Trophoblast cell (in vitro differentiated cells and primary cell): ENCODE data around the gene RIPPLY3. TPM values are rescaled to one million over a fixed set of nuclear protein-coding genes. Genes with fewer than 3 reads are reported as not detected.
A peak's percentile ranks its signal among the peaks of the same experiment; 100 is the strongest.

ENCODE experiments used
- DNase-seq, 2 donors: peaks; one replicate each; pipeline ENCODE4 v3.0.0-alpha.2; 2016
- H2AFZ ChIP-seq: 2 replicates; pipeline ENCODE4 v1.6.1; 2013; ENCODE audit warnings: low read length, moderate library complexity, mild to moderate bottlenecking; ENCODE audit not compliant: insufficient read depth, poor library complexity
- H2AK5ac ChIP-seq: 2 replicates; pipeline ENCODE4 v1.6.1; 2013; ENCODE audit warnings: mild to moderate bottlenecking, low read length
- H2BK120ac ChIP-seq: 2 replicates; pipeline ENCODE4 v1.6.1; 2013; ENCODE audit warnings: low read length, mild to moderate bottlenecking, moderate library complexity; ENCODE audit not compliant: insufficient read depth, poor library complexity
- H2BK12ac ChIP-seq: 2 replicates; pipeline ENCODE4 v1.6.1; 2013; ENCODE audit warnings: mild to moderate bottlenecking, low read length, moderate library complexity
- H2BK5ac ChIP-seq: 2 replicates; pipeline ENCODE4 v1.6.1; 2013; ENCODE audit warnings: low read length, low read depth, moderate library complexity, mild to moderate bottlenecking; ENCODE audit not compliant: poor library complexity
- H3K14ac ChIP-seq: 2 replicates; pipeline ENCODE4 v1.6.1; 2013; ENCODE audit warnings: mild to moderate bottlenecking, low read length
- H3K18ac ChIP-seq: 2 replicates; pipeline ENCODE4 v1.6.1; 2013; ENCODE audit warnings: mild to moderate bottlenecking, low read length
- H3K23ac ChIP-seq: 2 replicates; pipeline ENCODE4 v1.6.1; 2013; ENCODE audit warnings: low read length
- H3K27ac ChIP-seq: 2 replicates; pipeline ENCODE4 v1.5.1; 2013; ENCODE audit warnings: low read depth, mild to moderate bottlenecking, inconsistent platforms, low read length, moderate library complexity
- H3K27me3 ChIP-seq: 2 replicates; pipeline ENCODE4 v1.6.1; 2013; ENCODE audit warnings: inconsistent platforms, mild to moderate bottlenecking, low read length, moderate library complexity; ENCODE audit not compliant: insufficient read depth
- H3K36me3 ChIP-seq, 2 experiments: 1 replicate in 1 of 2; 2 replicates in 1 of 2; pipeline ENCODE4 v1.6.1; 2013; ENCODE audit warnings: low read length in 2 of 2, mild to moderate bottlenecking in 2 of 2, moderate library complexity in 1 of 2; ENCODE audit not compliant: insufficient read depth in 2 of 2, control insufficient read depth in 1 of 2
- H3K4ac ChIP-seq: 2 replicates; pipeline ENCODE4 v1.6.1; 2013; ENCODE audit warnings: low read depth, mild to moderate bottlenecking, low read length, moderate library complexity
- H3K4me1 ChIP-seq, 2 experiments: 1 replicate in 1 of 2; 2 replicates in 1 of 2; pipeline ENCODE4 v1.6.1; 2013; ENCODE audit warnings: low read length in 2 of 2, mild to moderate bottlenecking in 2 of 2, moderate library complexity in 1 of 2; ENCODE audit not compliant: insufficient read depth in 2 of 2, control insufficient read depth in 1 of 2
- H3K4me2 ChIP-seq: 2 replicates; pipeline ENCODE4 v1.6.1; 2013; ENCODE audit warnings: inconsistent platforms, mild to moderate bottlenecking, low read length, moderate library complexity
- H3K4me3 ChIP-seq: 2 replicates; pipeline ENCODE4 v1.5.1; 2013; ENCODE audit warnings: mild to moderate bottlenecking, low read depth, low read length, inconsistent platforms
- H3K79me1 ChIP-seq: one replicate; pipeline ENCODE4 v1.6.1; 2013; ENCODE audit warnings: low read length
- H3K79me2 ChIP-seq: 2 replicates; pipeline ENCODE4 v1.6.1; 2013; ENCODE audit warnings: low read length, mild to moderate bottlenecking; ENCODE audit not compliant: control insufficient read depth, insufficient read depth, poor library complexity
- H3K9ac ChIP-seq: 2 replicates; pipeline ENCODE4 v1.6.1; 2013; ENCODE audit warnings: mild to moderate bottlenecking, low read length
- H3K9me3 ChIP-seq: 2 replicates; pipeline ENCODE4 v1.6.1; 2013; ENCODE audit warnings: low read depth, mild to moderate bottlenecking, control low read depth, inconsistent platforms, low read length; ENCODE audit not compliant: insufficient read depth
- H4K12ac ChIP-seq: 2 replicates; pipeline ENCODE4 v1.6.1; 2013; ENCODE audit warnings: low read depth, mild to moderate bottlenecking, low read length, moderate library complexity
- H4K8ac ChIP-seq: 2 replicates; pipeline ENCODE4 v1.6.1; 2013; ENCODE audit warnings: low read depth, mild to moderate bottlenecking, low read length, moderate library complexity
- H4K91ac ChIP-seq: one replicate; pipeline ENCODE4 v1.6.1; 2013; ENCODE audit warnings: low read depth, mild to moderate bottlenecking, low read length, moderate library complexity
- WGBS: extraction: QIAGEN DNeasy Blood & Tissue Kit; methylation state at CpG from one replicate; pipeline ENCODE4 v1.1.7; 2013; ENCODE audit warnings: missing lambda C conversion rate; ENCODE audit not compliant: insufficient read length, insufficient coverage; ENCODE audit errors: extremely low coverage; 5-methylcytosine and 5-hydroxymethylcytosine counted together
- polyA plus RNA-seq: library from polyadenylated mRNA; stranded (reverse); fragments of 200-250 nt; gene quantifications from 2 replicates; pipeline ENCODE4 v1.2.3, GENCODE V29; 2013

Gene RIPPLY3
- 0.05 and 0.10 TPM in 2 replicates for polyA plus RNA-seq

- WGBS: no CpG with 5 or more reads among the region's 87 CpGs
These were observed at the start of gene RIPPLY3 for GRCh38 chr21:37006486-37007291. Gene RIPPLY3, plus strand, starts transcription at chr21:37006702. Its CDS starts 71 bp downstream, at chr21:37006773.

DNA sequence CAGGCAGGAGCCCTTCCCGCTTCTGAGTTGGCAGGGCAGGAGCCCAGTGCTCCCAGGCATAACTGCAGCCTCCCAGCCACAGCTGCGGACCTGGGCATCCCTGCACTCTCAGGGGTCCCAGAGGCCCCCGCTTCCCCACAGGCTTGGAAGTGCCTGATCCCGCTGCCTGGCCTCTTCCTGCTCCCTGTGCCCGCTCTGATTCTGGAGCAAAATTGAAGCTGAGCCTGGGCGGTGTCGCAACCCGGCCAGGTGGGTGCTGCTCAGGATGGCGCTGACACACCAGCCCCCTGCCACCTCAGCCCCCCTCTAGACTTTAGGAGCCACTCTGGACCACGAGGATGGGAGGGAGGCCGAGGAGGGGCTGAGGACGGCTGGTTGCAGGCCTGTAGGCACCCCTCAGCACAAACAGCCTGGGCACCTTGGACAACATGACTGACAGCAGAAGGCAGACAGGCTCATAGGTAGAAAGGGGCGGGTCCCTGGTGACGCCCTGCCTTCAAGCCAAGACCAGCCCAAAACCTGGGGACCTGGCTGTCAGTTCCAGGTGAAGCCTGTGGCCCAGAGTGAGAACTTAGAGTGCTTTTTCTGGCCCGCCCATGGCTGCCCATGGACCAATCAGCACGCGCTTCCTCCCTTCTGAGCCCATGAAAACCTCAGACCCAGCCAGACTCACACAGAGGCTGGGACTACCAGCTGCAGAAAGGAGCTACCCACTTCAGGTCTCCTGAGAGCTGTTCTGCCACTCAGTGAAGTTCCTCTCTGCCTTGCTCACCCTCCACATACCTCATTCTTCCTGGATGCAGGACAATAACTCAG is 47.3 kb upstream of the RIPPLY3 start:
- no peak for DNase-seq
- no peak overlapping the region for H3K4me3 ChIP-seq
- H3K9me3 ChIP-seq: no peaks in the 10 kb centered on the region
- H3K4ac ChIP-seq: no peak overlapping the region
- no peak overlapping the region for H2AFZ ChIP-seq
- no peak overlapping the region for H2BK5ac ChIP-seq
- no peak overlapping the region for H3K27ac ChIP-seq
- no peak overlapping the region for H2BK120ac ChIP-seq
- WGBS: no CpG with 5 or more reads among the region's 17 CpGs
- H3K9ac ChIP-seq: no peak overlapping the region
- no peak overlapping the region for H2AK5ac ChIP-seq
- no peaks in the 10 kb centered on the region for H3K79me1 ChIP-seq
- H3K4me2 ChIP-seq: no peak overlapping the region
- no peaks in the 10 kb centered on the region for H3K27me3 ChIP-seq
- H4K8ac ChIP-seq: no peak overlapping the region
- no peaks in the 10 kb centered on the region for H3K36me3 ChIP-seq
- H3K79me2 ChIP-seq: no peaks in the 10 kb centered on the region
- no peak overlapping the region for H3K18ac ChIP-seq
- H3K4me1 ChIP-seq: no peaks in the 10 kb centered on the region
- no peak overlapping the region for H4K91ac ChIP-seq
- no peak overlapping the region for H3K23ac ChIP-seq
- H3K14ac ChIP-seq: no peak overlapping the region
- H2BK12ac ChIP-seq: no peak overlapping the region
- H4K12ac ChIP-seq: no peak overlapping the region

More at GRCh38 chr21:37006486-37007291, at the start of gene RIPPLY3:
- H3K23ac ChIP-seq: no peak within 1 kb of the TSS
- H3K14ac ChIP-seq: no peak within 1 kb of the TSS
- H3K36me3 ChIP-seq: no peaks in the 10 kb centered on the region
- no peak within 1 kb of the TSS for H4K91ac ChIP-seq
- H3K79me1 ChIP-seq: no peaks in the 10 kb centered on the region
- H3K4ac ChIP-seq: no peak within 1 kb of the TSS
- no peaks in the 10 kb centered on the region for H3K79me2 ChIP-seq
- peak within 1 kb of the TSS; percentile 77 for H3K4me2 ChIP-seq
- no peak within 1 kb of the TSS for H2AK5ac ChIP-seq
- H3K4me3 ChIP-seq: peak within 1 kb of the TSS; percentile 60
- H3K9me3 ChIP-seq: no peaks in the 10 kb centered on the region
- H3K9ac ChIP-seq: no peak within 1 kb of the TSS
- no peak within 1 kb of the TSS for H4K8ac ChIP-seq
- H2BK12ac ChIP-seq: no peak within 1 kb of the TSS
- peak in 1 of 2 donors; percentile 34 for DNase-seq
- H3K4me1 ChIP-seq: peaks cover 4 to 9% of the 10 kb centered on the region in 2 experiments
- no peak within 1 kb of the TSS for H4K12ac ChIP-seq
- peaks cover 20% of the 10 kb centered on the region for H3K27me3 ChIP-seq
- peak within 1 kb of the TSS; percentile 92 for H2AFZ ChIP-seq
- H3K27ac ChIP-seq: no peak within 1 kb of the TSS
- no peak within 1 kb of the TSS for H2BK5ac ChIP-seq
- H3K18ac ChIP-seq: no peak within 1 kb of the TSS
- no peak within 1 kb of the TSS for H2BK120ac ChIP-seq

GRCh38 chr21:36960676-36961284 is 45.7 kb upstream of the RIPPLY3 start:
- Histone ChIP-seq H2AK5ac (no peak overlapping the region), H3K36me3 (no peaks in the 10 kb centered on the region), H4K12ac (no peak overlapping the region), H3K79me2 (peaks cover under 1% of the 10 kb centered on the region), H4K91ac (no peak overlapping the region), H3K9me3 (no peaks in the 10 kb centered on the region), H3K4me3 (no peak overlapping the region), H2BK5ac (no peak overlapping the region), H3K4me2 (no peak overlapping the region), H2AFZ (no peak overlapping the region), H3K4me1 (peaks cover 0 to 3% of the 10 kb centered on the region in 2 experiments), H3K4ac (no peak overlapping the region), H3K9ac (no peak overlapping the region), H3K79me1 (peaks cover 5% of the 10 kb centered on the region), H3K27ac (no peak overlapping the region), H2BK12ac (no peak overlapping the region), H2BK120ac (no peak overlapping the region), H3K23ac (no peak overlapping the region), H3K14ac (no peak overlapping the region), H3K18ac (no peak overlapping the region), H3K27me3 (no peaks in the 10 kb centered on the region), H4K8ac (no peak overlapping the region)
- WGBS: no CpG with 5 or more reads among the region's 8 CpGs
- DNase-seq: peak; percentile 83 to 94

- H3K79me2 ChIP-seq: peaks cover 9% of the 10 kb centered on the region
- H4K91ac ChIP-seq: no peak overlapping the region
- WGBS: no CpG with 5 or more reads among the region's 11 CpGs
- H3K4me1 ChIP-seq: peaks cover 0 to 5% of the 10 kb centered on the region in 2 experiments
- no peak overlapping the region for H3K14ac ChIP-seq
- H2AK5ac ChIP-seq: no peak overlapping the region
- no peak overlapping the region for H3K4me3 ChIP-seq
- H2BK5ac ChIP-seq: no peak overlapping the region
- no peak overlapping the region for H4K8ac ChIP-seq
- H3K4ac ChIP-seq: no peak overlapping the region
- peak; percentile 35 to 53 for DNase-seq
- no peak overlapping the region for H3K18ac ChIP-seq
- H2BK120ac ChIP-seq: no peak overlapping the region
- peaks cover 15% of the 10 kb centered on the region for H3K79me1 ChIP-seq
- no peaks in the 10 kb centered on the region for H3K9me3 ChIP-seq
- no peak overlapping the region for H2AFZ ChIP-seq
- no peak overlapping the region for H3K27ac ChIP-seq
- no peak overlapping the region for H3K4me2 ChIP-seq
- no peak overlapping the region for H4K12ac ChIP-seq
- no peaks in the 10 kb centered on the region for H3K36me3 ChIP-seq
- H3K23ac ChIP-seq: no peak overlapping the region
- no peak overlapping the region for H2BK12ac ChIP-seq
- H3K27me3 ChIP-seq: no peaks in the 10 kb centered on the region
- no peak overlapping the region for H3K9ac ChIP-seq
These were observed 44.3 kb upstream of the RIPPLY3 start for GRCh38 chr21:36962098-36962780.
